GM12873 (cell line): Measurements from ENCODE around the gene ZMYND15.

Source experiments
- TF ChIP-seq, protein P1 (sequence below): IDR thresholded peaks from 2 replicates; pipeline ENCODE4 v1.5.1; 2012; ENCODE audit warnings: low read depth, mild to moderate bottlenecking, moderate library complexity, low read length, control low read depth; ENCODE audit not compliant: insufficient read depth; ENCODE audit errors: missing control alignments

Gene ZMYND15

GRCh38 chr17:4751932-4752331 is 12.3 kb downstream of the ZMYND15 start:
- TF ChIP-seq, protein P1, sequence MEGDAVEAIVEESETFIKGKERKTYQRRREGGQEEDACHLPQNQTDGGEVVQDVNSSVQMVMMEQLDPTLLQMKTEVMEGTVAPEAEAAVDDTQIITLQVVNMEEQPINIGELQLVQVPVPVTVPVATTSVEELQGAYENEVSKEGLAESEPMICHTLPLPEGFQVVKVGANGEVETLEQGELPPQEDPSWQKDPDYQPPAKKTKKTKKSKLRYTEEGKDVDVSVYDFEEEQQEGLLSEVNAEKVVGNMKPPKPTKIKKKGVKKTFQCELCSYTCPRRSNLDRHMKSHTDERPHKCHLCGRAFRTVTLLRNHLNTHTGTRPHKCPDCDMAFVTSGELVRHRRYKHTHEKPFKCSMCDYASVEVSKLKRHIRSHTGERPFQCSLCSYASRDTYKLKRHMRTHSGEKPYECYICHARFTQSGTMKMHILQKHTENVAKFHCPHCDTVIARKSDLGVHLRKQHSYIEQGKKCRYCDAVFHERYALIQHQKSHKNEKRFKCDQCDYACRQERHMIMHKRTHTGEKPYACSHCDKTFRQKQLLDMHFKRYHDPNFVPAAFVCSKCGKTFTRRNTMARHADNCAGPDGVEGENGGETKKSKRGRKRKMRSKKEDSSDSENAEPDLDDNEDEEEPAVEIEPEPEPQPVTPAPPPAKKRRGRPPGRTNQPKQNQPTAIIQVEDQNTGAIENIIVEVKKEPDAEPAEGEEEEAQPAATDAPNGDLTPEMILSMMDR, result no peak

- TF ChIP-seq, protein P1, result no peak
Observed at GRCh38 chr17:4753392-4753791, 13.8 kb downstream of the ZMYND15 start.

DNA sequence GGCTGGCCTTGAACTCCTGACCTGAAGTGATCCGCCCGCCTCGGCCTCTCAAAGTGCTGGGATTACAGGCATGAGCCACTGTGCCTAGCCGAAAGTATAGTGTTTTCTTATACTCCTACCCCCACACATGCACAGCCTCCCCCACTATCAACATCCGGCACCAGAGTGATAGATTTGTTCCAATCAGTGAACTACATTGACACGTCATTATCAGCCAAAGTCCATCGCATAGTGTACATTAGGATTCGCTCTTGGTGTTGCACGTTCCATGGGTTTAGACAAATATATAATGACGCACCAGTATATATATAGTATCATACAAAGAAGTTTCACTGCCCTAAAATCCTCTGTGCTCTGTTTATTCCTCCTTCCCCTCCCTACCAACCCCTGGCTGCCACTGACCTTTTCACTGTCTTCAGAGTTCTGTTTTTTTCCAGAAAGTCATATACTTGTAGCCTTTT is 20.2 kb downstream of the ZMYND15 start:
- TF ChIP-seq, protein P1, result no peak

DNA sequence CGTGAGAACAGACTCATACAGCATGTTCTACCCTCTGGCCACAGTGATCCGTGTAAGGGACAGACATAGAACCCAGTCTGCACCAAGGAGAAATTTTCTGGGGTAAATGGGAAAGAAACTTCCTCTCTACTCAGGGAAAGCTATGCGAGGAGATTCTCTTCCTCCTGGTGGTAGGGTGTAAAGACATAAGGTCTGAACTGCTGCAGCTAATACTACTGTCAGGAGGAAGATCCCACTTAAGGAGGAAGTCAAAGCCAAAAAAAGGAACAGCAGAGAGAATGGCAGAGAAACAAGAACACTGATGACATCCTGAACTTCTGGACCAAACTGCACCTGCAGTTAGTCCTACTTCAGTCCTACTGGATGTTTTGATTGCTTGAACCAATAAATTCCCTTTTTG is 25.0 kb downstream of the ZMYND15 start:
- TF ChIP-seq, protein P1, result no peak

GRCh38 chr17:4766201-4766600 is 26.6 kb downstream of the ZMYND15 start:
- TF ChIP-seq, protein P1, result no peak

DNA sequence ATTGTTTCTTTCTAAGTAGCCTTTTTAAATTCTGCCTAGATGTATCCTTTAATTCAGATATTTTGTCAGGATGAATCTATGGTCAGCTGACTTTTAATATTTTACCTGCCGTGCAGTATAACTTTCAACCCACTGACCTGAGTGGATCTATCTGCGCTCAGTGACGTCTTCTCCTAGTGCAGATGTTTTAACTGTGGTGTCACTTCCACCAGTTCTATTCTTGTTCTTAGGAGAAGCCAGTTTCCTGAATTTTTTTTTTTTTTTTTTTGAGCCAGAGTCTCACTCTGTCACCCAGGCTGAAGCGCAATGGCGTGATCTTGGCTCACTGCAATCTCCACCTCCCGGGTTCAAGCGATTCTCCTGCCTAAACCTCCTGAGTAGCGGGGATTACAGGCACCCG is 27.1 kb downstream of the ZMYND15 start:
- TF ChIP-seq, protein P1, result no peak

DNA sequence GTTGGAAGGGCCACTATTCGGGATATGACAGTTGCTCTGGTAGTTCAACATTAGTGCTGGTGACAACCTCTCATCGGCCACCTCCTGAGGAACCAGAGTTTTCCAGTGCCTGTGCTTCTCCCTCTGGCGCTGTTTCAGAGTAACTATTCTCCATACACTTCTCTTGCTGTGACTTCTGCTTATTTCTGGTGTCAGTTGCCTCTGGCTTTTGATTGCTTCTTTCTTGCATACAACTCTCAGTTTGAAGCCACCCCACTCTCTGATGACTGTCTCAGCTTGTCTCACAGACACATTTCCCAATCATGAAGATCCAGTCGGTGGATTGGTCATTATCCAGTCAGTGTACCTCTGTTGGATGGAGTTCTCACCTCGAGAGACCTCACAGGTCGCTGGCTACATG is 28.7 kb downstream of the ZMYND15 start:
- TF ChIP-seq, protein P1, result no peak

DNA sequence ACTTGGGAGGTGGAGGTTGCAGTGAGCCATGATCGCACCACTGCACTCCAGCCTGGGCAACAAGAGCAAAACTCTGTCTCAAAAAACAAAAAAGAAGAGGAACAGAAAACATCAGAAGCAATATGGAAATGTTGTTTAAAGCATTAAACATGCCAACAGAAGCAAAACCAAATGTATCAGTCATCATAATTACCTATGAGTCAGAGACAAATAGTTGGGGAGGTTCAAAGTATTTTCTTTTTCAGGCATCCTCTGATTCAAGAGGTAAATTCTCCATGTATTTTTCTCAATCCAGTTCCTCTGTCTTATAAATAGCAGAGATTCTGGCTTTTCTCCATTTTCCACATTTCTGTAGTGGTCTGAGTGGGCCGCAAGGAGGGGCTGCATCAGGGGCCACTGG is 30.0 kb downstream of the ZMYND15 start:
- TF ChIP-seq, protein P1, result no peak
